GM21423 (cell line): ENCODE results near the gene ACBD6.
"Not testable (repeated sequence)": the region's sequence is repeated elsewhere in the genome, so short reads cannot be mapped to it uniquely, and the experiment has no call there.

Experiments used
- ATAC-seq: cut with Tn5 transposase; IDR thresholded peaks from one replicate; pipeline ENCODE4 v1.9.1; 2021; ENCODE audit warnings: mild to moderate bottlenecking, moderate library complexity; ENCODE audit not compliant: unreplicated experiment

Gene ACBD6

GRCh38 chr1:180502361-180503279, at the start of gene ACBD6:
Gene ACBD6 (minus strand): TSS chr1:180502577. CDS start chr1:180502266, 311 bp downstream.
- ATAC-seq = peak; percentile 86

DNA sequence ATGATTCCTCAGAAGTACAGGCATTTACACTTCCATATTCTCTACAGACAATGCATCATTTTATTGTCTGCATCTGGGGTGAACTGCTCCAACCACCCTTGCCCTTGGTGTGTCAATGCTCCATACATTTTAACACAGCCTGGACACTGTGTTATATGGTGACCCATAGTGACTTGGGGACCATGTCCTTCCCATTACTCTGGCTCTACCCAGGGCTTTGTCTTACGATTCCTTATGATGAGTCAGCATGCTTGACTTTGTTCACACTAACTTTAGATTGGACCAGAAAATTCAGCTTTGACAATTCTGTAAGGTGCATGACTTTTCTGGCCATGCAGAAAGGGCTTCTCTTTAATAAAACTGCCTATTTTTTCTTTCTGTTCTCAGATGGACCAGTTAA, 49.6 kb upstream of the ACBD6 start:
- no peak for ATAC-seq

GRCh38 chr1:180550241-180550640, 47.9 kb upstream of the ACBD6 start:
- ATAC-seq = no peak

DNA sequence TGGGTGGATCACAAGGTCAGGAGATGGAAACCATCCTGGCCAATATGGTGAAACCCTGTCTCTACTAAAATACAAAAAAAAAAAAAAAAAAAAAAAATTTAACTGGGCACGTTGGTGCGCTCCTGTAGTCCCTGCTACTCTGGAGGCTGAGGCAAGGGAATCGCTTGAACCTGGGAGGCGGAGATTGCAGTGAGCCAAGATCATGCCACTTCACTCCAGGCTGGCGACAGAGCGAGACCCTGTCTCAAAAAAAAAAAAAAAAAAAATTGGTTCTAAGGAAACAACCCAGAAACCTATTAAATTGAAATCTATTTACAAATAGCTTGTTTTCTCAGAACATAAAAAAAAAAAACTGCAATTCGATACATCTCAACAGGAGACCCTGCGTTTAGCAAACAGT, 47.4 kb upstream of the ACBD6 start:
- ATAC-seq = not testable (repeated sequence)

GRCh38 chr1:180548686-180549317, 46.4 kb upstream of the ACBD6 start:
- ATAC-seq = no peak

DNA sequence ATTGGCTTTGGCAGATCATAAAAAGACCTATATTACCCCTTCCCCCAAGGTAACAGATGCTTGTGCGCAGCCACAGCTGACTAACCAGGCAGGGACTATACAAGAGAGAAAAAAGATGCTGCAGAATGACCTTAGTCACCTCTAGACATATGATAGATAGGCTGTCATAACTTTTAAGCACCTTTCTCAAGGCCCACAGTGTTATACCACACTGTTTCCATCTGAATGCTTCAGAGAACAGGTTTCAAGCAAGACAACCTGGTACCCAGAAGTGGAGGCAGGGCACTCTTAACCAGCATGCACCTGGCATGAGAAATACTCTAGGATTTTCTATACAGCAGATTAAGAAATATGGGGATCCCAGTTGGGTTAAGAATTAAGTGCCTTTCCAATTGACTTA, 43.6 kb upstream of the ACBD6 start:
- no peak for ATAC-seq

GRCh38 chr1:180544050-180544449, 41.7 kb upstream of the ACBD6 start:
- ATAC-seq = no peak

- no peak for ATAC-seq
Measured at GRCh38 chr1:180542838-180543145, 40.4 kb upstream of the ACBD6 start.

DNA sequence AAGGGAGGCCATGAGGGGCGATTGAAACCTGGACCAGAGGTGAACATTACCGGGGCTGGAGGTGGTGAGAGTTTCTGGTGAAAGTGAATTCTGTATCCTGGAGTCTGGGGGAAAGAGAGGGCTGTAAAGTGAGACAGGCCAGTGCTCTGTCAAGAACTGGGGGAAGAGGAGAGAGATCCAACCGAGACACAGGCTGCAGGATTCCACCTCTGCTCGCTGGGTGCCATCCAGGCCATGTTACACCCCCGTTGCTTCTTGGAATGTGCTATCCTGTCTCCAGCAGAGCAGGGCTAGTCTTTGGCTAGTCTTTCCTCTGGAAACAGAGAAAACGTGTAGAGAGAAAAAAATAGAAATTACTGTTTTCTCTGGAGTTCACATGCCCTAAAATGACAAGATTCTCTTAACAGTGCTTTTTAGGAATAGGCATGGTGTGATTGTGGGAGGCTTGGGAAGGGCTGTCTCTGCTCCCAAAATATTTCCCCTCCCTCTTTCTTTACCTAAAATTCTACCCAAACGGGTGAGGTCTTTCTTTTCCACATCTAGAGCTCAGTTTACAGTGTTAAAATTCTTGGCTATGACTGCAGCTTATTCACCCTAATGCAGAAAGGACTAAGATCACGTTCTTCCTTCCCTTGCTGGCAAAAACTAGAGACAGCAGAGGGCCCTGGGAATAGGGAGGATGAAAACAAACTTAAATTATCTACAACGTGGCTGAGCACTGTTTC, 39.9 kb upstream of the ACBD6 start:
- ATAC-seq = no peak

DNA sequence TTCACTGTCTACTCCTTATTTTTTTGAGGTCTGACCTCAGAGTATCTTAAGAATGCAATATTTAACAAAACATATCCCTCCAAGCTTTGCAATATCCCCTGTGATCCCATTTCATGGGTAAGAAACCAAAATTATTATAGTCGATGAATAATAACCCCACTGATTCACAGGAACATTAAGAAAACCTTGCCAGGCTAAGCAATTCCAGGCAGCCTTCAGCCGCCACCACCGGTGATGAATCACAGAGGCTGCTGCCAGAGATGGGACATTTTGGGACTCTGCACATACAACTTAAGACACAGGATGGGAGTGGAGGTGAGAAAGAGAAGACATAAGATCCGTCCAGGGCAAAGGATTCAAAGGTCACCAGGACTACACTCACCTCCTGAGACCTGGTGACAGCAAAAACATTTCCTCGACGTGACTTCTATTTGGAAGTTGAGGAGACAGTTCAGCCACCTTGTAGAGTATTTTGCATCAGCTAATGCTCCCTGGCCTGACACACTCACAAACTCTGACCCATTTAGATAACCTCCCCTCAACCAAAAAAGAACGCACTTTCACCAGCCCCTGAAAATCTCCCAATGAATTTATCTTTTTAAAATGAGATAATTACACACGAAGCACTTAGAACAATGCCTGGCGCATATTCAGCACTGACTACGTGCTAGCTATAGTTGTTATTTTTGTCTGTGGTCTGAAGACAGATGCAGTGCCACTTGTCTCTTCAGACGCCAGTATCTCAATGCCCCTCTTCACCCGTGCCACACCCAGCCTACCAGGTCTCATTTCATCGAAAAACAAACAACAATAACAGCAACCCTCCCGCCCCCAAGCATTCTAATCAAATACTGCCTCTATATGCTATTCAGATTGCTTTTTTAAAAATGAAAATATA, 38.6 kb upstream of the ACBD6 start:
- ATAC-seq = no peak

- ATAC-seq = no peak
Measured at GRCh38 chr1:180539136-180539535, 36.8 kb upstream of the ACBD6 start.

- no peak for ATAC-seq
Measured at GRCh38 chr1:180536821-180537372, 34.5 kb upstream of the ACBD6 start.

DNA sequence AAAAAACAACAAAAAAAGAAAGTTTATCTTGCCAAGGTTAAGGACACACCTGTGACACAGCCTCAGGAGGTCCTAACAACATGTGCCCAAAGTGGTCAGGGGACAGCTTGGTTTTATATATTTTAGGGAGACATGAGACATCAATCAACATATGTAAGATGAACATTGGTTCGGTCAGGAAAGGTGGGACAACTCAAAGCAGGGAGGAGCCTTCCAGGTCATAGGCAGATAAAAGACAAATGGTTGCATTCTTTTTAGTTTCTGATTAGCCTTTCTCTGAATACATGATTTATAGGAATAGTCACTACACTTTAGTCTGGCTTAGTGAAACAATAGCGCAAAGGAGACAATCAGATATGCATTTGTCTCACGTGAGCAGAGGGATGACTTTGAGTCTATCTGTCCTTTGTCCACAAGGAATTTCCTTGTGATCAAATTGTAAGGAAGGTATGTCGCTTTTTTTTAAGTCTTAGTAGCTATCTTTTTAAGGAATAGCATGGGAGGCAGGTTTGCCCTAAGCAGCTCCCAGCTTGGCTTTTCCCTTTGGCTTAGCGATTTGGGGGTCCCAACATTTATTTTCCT, 33.1 kb upstream of the ACBD6 start:
- ATAC-seq = no peak

GRCh38 chr1:180534214-180534613, 31.8 kb upstream of the ACBD6 start:
- ATAC-seq = no peak

GRCh38 chr1:180533266-180533987, 31.1 kb upstream of the ACBD6 start:
- ATAC-seq = no peak

- no peak for ATAC-seq
Measured at GRCh38 chr1:180532854-180533253, 30.5 kb upstream of the ACBD6 start.

GRCh38 chr1:180530501-180530900, 28.1 kb upstream of the ACBD6 start:
- ATAC-seq = no peak

DNA sequence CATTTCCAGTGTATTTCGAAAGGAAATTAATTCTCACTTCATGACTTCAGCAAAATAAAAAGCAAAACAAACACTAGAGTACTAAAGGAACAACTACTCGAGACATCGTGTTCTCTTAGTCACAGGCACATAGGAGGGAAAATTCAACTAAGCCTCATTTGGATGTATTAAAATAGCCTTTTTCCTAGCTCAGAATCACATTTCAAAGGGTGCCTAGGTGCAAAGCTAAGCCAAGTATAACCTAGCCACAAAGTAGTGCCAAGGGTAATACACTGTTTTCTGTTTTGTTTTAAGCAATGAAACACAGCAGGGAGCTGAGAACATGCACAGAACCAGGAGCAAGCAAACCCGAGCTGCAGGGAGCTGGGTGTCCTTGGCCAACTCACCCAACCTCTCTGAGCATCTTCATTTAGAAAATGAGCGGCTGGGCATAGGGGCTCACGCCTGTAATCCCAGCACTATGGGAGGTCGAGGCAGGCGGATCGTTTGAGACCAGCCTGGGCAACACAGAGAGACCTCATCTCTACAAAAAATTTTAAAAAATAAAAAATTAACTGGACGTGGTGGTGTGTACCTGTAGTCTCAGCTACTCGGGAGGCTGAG, 26.6 kb upstream of the ACBD6 start:
- no peak for ATAC-seq

DNA sequence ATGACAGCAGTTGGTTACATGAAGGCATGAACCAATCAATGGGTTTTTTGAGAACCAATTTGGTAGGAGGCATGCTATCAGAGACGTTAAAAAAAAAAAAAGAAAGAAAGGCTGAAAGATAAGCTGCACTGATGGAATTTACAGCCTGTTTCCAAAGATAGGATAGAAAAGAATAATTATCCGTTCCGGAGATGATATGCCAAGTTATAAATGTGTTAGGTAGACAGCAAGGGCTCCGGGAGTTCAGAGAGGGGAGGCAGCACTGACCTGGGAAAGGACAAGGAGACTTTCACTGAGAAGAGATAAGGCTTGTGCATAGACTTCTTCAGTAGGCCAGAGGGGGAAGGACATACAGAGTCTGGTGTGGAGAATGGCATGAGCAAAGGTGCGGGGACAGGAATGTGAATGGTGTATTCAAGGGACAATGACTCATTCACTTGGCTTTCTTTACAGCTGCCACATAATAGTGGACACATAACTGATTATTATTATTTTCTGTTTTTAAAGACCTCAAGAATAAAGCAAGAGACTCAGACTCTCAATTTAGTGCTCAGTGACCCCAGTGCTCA, 24.8 kb upstream of the ACBD6 start:
- ATAC-seq = no peak
